Lower leg skin (tissue), 3 donors: ENCODE data around the gene EMB.

Experiments used
- CTCF ChIP-seq, 3 donors: fragments of 450-650 bp; IDR thresholded peaks; one replicate each; pipeline ENCODE4 v1.5.1; 2016; ENCODE audit warnings: antibody characterized with exemption in 3 of 3, mild to moderate bottlenecking in 3 of 3, moderate library complexity in 2 of 3
- POLR2A ChIP-seq, 2 donors: fragments of 450-650 bp; IDR thresholded peaks; one replicate each; pipeline ENCODE4 v1.6.1; 2016 to 2017; ENCODE audit warnings: antibody characterized with exemption in 2 of 2, mild to moderate bottlenecking in 1 of 2, moderate library complexity in 1 of 2

DNA sequence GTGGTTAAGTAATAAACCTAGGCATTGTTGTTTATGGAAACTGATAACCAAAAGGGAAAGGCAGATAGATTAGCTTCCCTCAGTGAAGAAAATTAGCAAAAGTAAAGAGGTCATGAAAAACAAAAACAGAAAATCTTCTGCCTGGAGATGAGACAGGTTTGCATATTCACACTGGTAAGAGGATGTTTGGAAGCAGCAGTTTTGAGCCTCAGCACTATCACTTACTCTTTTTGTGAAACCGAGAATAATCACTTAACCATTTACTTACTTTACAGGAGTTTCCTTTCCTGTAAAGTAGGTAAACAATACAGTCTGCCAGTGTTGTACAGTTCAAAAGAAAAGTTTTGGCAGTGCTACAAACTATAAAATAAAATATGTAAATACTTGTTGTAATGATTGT is 35.5 kb upstream of the EMB start:
- TF ChIP-seq CTCF (IDR thresholded peaks at IDR 0.05) (no peak), POLR2A (IDR thresholded peaks at IDR 0.05) (no peak)
